ENCODE measurements around the gene RNF144A.

RNF144A gene

DNA sequence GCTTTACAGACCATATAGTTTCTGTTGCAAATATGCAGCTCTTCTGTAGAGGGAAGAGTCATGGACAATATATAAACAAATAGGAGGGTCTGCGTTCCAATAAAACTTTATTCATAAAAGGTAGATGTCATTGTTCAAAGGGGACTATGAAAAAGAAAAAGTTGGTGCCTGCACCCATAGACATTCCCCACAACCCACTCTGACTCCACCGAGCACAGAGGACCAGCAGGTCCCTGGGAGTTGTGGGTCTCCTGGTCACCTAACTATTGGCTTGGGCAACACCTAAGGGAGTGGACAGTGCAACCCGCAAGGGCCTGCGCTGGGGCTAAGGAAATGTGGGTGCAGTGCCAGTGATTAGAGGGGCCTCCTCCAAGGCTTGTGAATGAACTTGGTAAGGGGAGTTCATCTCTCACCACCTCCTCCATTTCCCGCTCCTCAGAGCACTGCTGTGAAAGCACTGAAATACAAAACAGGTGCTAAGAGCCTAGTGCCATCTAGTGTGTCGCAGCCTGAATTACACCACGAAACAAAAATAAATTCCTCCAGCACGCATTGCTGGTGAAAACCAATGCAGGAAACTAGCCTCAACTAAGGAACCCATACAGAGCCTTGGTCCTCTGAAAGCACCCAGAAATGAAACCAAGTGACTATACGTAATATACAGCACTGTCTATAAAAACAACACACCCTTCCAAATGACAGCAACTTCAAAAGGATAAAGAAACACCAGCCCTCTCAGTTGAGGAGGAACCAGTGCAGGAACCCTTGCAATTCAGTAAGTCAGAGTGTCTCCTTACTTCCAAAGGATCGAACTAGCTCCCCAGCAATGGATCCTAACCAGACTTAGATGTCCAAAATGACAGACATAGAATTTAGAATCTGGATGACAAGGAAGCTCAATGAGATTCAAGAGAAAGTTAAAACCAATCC lies 166.6 kb downstream of the RNF144A start:
- DNase-seq (ENCODE audit: low read depth, low spot score): no peak

GRCh38 chr2:7084601-7085000 lies 167.4 kb downstream of the RNF144A start:
- DNase-seq (ENCODE audit: low read depth, low spot score): no peak

DNA sequence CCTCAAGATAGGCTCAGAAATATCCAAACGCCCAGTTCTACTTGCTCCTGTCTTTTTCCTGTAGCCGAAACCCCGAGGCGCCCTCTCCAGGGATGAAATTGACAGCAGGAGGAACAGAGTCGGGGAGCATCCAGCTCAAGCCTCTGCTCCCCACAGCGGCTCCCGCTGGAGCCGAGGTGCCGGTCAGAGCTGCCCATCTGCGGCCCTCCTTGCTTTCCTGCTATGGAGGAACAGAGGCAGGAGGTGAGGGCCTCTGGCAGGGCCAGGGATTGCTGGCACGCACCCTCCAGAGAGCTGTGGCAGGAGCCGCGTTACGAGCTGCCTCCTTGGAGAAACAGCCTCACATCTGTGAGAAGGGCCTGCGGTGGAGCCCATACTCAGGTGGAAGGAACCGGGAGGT lies 172.1 kb downstream of the RNF144A start:
- DNase-seq (ENCODE audit: low read depth, low spot score): no peak

GRCh38 chr2:7089898-7090510 lies 172.8 kb downstream of the RNF144A start:
- no peak for DNase-seq (ENCODE audit: low read depth, low spot score)

- no peak for DNase-seq (ENCODE audit: low read depth, low spot score)
Observed at GRCh38 chr2:7093376-7093775, 176.2 kb downstream of the RNF144A start.

Data from activated CD4-positive, CD25-positive, alpha-beta regulatory T cell treated with anti-CD3 and anti-CD28 coated beads, Interleukin-2, amount 50 U/mL, for 16 hours (primary cell).